Left ventricle myocardium superior (tissue), 1 donor: ENCODE data around the gene MRPL16. TPM values are rescaled to one million over a fixed set of nuclear protein-coding genes. Genes with fewer than 3 reads are reported as not detected.
"Not testable (repeated sequence)": the region's sequence is repeated elsewhere in the genome, so short reads cannot be mapped to it uniquely, and the experiment has no call there.

Experiments used
- ATAC-seq: fragments of 200-7000 bp; cut with Tn5 transposase; one replicate; pipeline ENCODE4 v1.9.1; 2020; ENCODE audit warnings: mild to moderate bottlenecking, moderate library complexity
- DNase-seq: peaks from one replicate; pipeline ENCODE4 v3.0.0-alpha.2; 2020
- intact Hi-C: fragments of 100-400 bp; cut with micrococcal nuclease; formaldehyde crosslinking; loops from one replicate; pipeline ENCODE4 v1.11.0; 2022
- total RNA-seq: library from RNA; stranded (reverse); fragmentation: NEBNext Ultra II Directional; extraction: Animal tissue kit (Norgen Biotek cat#: 25700); gene quantifications from one replicate; pipeline ENCODE4 v1.2.1, GENCODE V29; 2021
- donor health status: DM: no; HTN: yes; CAD: no; lungs with severe emphysema.

The MRPL16 gene
- total RNA-seq, 1 donor from 2014 or later, result 103 TPM

- intact Hi-C loops, result no loop called here
- ATAC-seq (no peak), DNase-seq (no peak)
These were observed 5.2 kb upstream of the MRPL16 start for GRCh38 chr11:59815754-59816153.

GRCh38 chr11:59814021-59814420, 3.4 kb upstream of the MRPL16 start:
- intact Hi-C loops, result no loop called here
- DNase-seq (no peak), ATAC-seq (no peak)

- intact Hi-C loops, result no loop called here
- ATAC-seq, result no peak
- DNase-seq, result no peak
These were observed 2.8 kb upstream of the MRPL16 start for GRCh38 chr11:59813364-59813763.

- ATAC-seq (no peak), DNase-seq (no peak)
- intact Hi-C loops, result no loop called here
These were observed 1.6 kb upstream of the MRPL16 start for GRCh38 chr11:59812220-59812619.

GRCh38 chr11:59810911-59811259, 307 bp upstream of the MRPL16 start:
- DNase-seq (no peak), ATAC-seq (no peak)
- intact Hi-C loops, result no loop called here

- ATAC-seq (no peak), DNase-seq (no peak)
- intact Hi-C loops, result loop anchor here (10.0 kb wide), 1 partner anchor 272 kb away; no protein-coding TSS in a partner anchor
These were observed 3.4 kb downstream of the MRPL16 start for GRCh38 chr11:59807047-59807610.

GRCh38 chr11:59804061-59804460, 6.5 kb downstream of the MRPL16 start:
- DNase-seq (no peak), ATAC-seq (no peak)
- intact Hi-C loops, result loop anchor here (10.0 kb wide), 1 partner anchor 269 kb away; no protein-coding TSS in a partner anchor

GRCh38 chr11:59802639-59803176, 7.9 kb downstream of the MRPL16 start:
- intact Hi-C loops, result loop anchor here (2.0 to 10.0 kb wide), 2 partner anchors 48 to 268 kb away; partner anchors contain the start of gene STX3
- ATAC-seq (peak; percentile 84), DNase-seq (no peak)

GRCh38 chr11:59801981-59802638, 8.5 kb downstream of the MRPL16 start:
- intact Hi-C loops, result loop anchor here (2.0 to 10.0 kb wide), 2 partner anchors 47 to 267 kb away; partner anchors contain the start of gene STX3
- ATAC-seq (peak; percentile 82), DNase-seq (no peak)

- ATAC-seq (no peak), DNase-seq (no peak)
- intact Hi-C loops, result loop anchor here (10.0 kb wide), 1 partner anchor 266 kb away; no protein-coding TSS in a partner anchor
These were observed 9.3 kb downstream of the MRPL16 start for GRCh38 chr11:59801160-59801706.

- intact Hi-C loops, result loop anchor here (10.0 kb wide), 1 partner anchor 266 kb away; no protein-coding TSS in a partner anchor
- no peak for DNase-seq
- no peak for ATAC-seq
These were observed 10.1 kb downstream of the MRPL16 start for GRCh38 chr11:59800390-59801025.

- ATAC-seq (no peak), DNase-seq (no peak)
- intact Hi-C loops, result no loop called here
These were observed 16.2 kb downstream of the MRPL16 start for GRCh38 chr11:59794417-59794816.

- intact Hi-C loops, result no loop called here
These were observed 18.1 kb downstream of the MRPL16 start for GRCh38 chr11:59792507-59792906.

GRCh38 chr11:59791639-59792038, 18.9 kb downstream of the MRPL16 start:
- intact Hi-C loops, result no loop called here
- DNase-seq, result no peak
- ATAC-seq, result no peak

More at GRCh38 chr11:59792507-59792906, 18.1 kb downstream of the MRPL16 start:
- DNase-seq (no peak), ATAC-seq (no peak)

- intact Hi-C loops, result no loop called here
- DNase-seq (no peak), ATAC-seq (no peak)
These were observed 22.8 kb downstream of the MRPL16 start for GRCh38 chr11:59787816-59788215.

GRCh38 chr11:59787255-59787588, 23.4 kb downstream of the MRPL16 start:
- intact Hi-C loops, result no loop called here
- DNase-seq (no peak), ATAC-seq (peak; percentile 42)

- ATAC-seq (peak; percentile 27), DNase-seq (no peak)
These were observed 24.8 kb downstream of the MRPL16 start for GRCh38 chr11:59785818-59786217.

GRCh38 chr11:59784441-59784840, 26.1 kb downstream of the MRPL16 start:
- ATAC-seq, intact Hi-C loops, DNase-seq: not testable (repeated sequence)

More at GRCh38 chr11:59785818-59786217, 24.8 kb downstream of the MRPL16 start:
- intact Hi-C loops, result no loop called here

- intact Hi-C loops, result no loop called here
- ATAC-seq (no peak), DNase-seq (no peak)
These were observed 26.9 kb downstream of the MRPL16 start for GRCh38 chr11:59783632-59784090.

- intact Hi-C loops, result no loop called here
- no peak for ATAC-seq
- DNase-seq, result no peak
These were observed 28.5 kb downstream of the MRPL16 start for GRCh38 chr11:59782080-59782479.
